OCI-LY7 (cell line): ENCODE measurements around the gene FBXL15. TPM values are rescaled to one million over a fixed set of nuclear protein-coding genes. Genes with fewer than 3 reads are reported as not detected.

Source experiments
- BruUV-seq: library from RNA; stranded (reverse); fragments of 400-500 nt; replicated peaks from 2 replicates; lab custom pipeline; 2021; lab: Mats Ljungman, UMichigan
- CTCF ChIA-PET: fragments of 300-600 bp; sonication (Branson Sonifier 250); formaldehyde crosslinking; loops from one replicate; lab custom pipeline; 2022; ENCODE audit warnings: antibody characterized with exemption; ENCODE audit not compliant: unreplicated experiment; lab: Charles Lee
- POLR2A ChIA-PET: fragments of 300-600 bp; sonication (Branson Sonifier 250); formaldehyde crosslinking; loops from one replicate; lab custom pipeline; 2022; ENCODE audit warnings: antibody characterized with exemption; lab: Charles Lee
- DNase-seq: peaks from one replicate; pipeline ENCODE4 v3.0.0-alpha.2; 2015; ENCODE audit warnings: low spot score
- H2AFZ ChIP-seq: fragments of 200-600 bp; sonication (generic), shearing (Covaris generic); 2 replicates; pipeline ENCODE4 v1.6.1; 2014; ENCODE audit warnings: mild to moderate bottlenecking, antibody characterized with exemption, low read length, moderate library complexity
- H3K27ac ChIP-seq: fragments of 200-600 bp; sonication (generic); 2 replicates; pipeline ENCODE4 v1.5.1; 2014; ENCODE audit warnings: mixed run types, low read depth, mild to moderate bottlenecking, moderate library complexity, low read length, inconsistent platforms; ENCODE audit not compliant: poor library complexity, severe bottlenecking
- H3K36me3 ChIP-seq: fragments of 200-600 bp; sonication (generic); 2 replicates; pipeline ENCODE4 v1.6.1; 2014; ENCODE audit warnings: mild to moderate bottlenecking, antibody characterized with exemption, low read length, moderate library complexity, mixed read lengths; ENCODE audit not compliant: insufficient read depth
- H3K4me1 ChIP-seq: fragments of 200-600 bp; sonication (generic); 2 replicates; pipeline ENCODE4 v1.5.1; 2014; ENCODE audit warnings: mild to moderate bottlenecking, low read length; ENCODE audit not compliant: insufficient read depth, poor library complexity, severe bottlenecking
- H3K4me2 ChIP-seq: fragments of 200-600 bp; sonication (generic); 2 replicates; pipeline ENCODE4 v1.6.1; 2014; ENCODE audit warnings: mild to moderate bottlenecking, low read length
- H3K4me3 ChIP-seq: fragments of 200-600 bp; sonication (generic); 2 replicates; pipeline ENCODE4 v1.5.1; 2014; ENCODE audit warnings: mild to moderate bottlenecking, low read depth, low read length; ENCODE audit not compliant: poor library complexity, severe bottlenecking
- H3K79me2 ChIP-seq: fragments of 200-600 bp; sonication (generic); 2 replicates; pipeline ENCODE4 v1.6.1; 2016; ENCODE audit warnings: low read depth, mild to moderate bottlenecking, low read length, moderate library complexity, mixed read lengths; ENCODE audit not compliant: insufficient read depth
- H3K9me2 ChIP-seq: fragments of 200-600 bp; sonication (generic); 2 replicates; pipeline ENCODE4 v1.6.1; 2016; ENCODE audit warnings: mild to moderate bottlenecking, low read length, mixed read lengths; ENCODE audit not compliant: insufficient read depth
- H3K9me3 ChIP-seq: fragments of 200-600 bp; sonication (generic); 2 replicates; pipeline ENCODE4 v1.6.1; 2014; ENCODE audit warnings: mild to moderate bottlenecking, mixed run types, low read length, mixed read lengths
- H4K20me1 ChIP-seq: fragments of 200-600 bp; sonication (generic); 2 replicates; pipeline ENCODE4 v1.6.1; 2014; ENCODE audit warnings: mild to moderate bottlenecking, antibody characterized with exemption, low read length, moderate library complexity, mixed read lengths; ENCODE audit not compliant: insufficient read depth
- CTCF ChIP-seq: fragments of 200-600 bp; sonication (generic); conservative IDR thresholded peaks from 2 replicates; pipeline ENCODE4 v1.5.1; 2014; ENCODE audit warnings: mild to moderate bottlenecking, antibody characterized with exemption, low read length, moderate library complexity, mixed read lengths
- EZH2phosphoT487 ChIP-seq: fragments of 200-600 bp; sonication (generic); IDR thresholded peaks from 2 replicates; pipeline ENCODE4 v1.6.1; 2018; ENCODE audit warnings: low read depth, borderline replicate concordance, mild to moderate bottlenecking, mixed run types, antibody characterized with exemption, low read length, moderate library complexity, mixed read lengths
- intact Hi-C: fragments of 100-400 bp; cut with micrococcal nuclease; formaldehyde crosslinking; loops from one replicate; pipeline ENCODE4 v1.10.0; 2022; ENCODE audit not compliant: unreplicated experiment
- total RNA-seq, 2 experiments: library from RNA; depleted of rRNA in 1 of 2; stranded (reverse); fragments of >200 nt in 1 of 2; shearing (Covaris generic) in 1 of 2; gene quantifications; 2 replicates each; pipeline ENCODE4 v1.2.3, GENCODE V29; 2014 to 2022

FBXL15 gene
- total RNA-seq, 2 experiments from 2014 or later: 13.3 to 18.2 TPM

- POLR2A ChIA-PET: interaction anchor here (0.7 to 2.3 kb wide), 3 partner anchors 9 to 1683 kb away, joined by 3 to 13 read pairs (median 3); partner anchors contain the start of gene CUEDC2
- H3K4me2 ChIP-seq: peak overlapping the region; percentile 96
- DNase-seq: no peak
- H2AFZ ChIP-seq: no peak overlapping the region
- peaks cover 11% of the 10 kb centered on the region; the same call in 1 of the 2 replicates for H3K36me3 ChIP-seq
- CTCF ChIA-PET: interaction anchor here (0.6 to 1.0 kb wide), 3 partner anchors 24 to 253 kb away, joined by 3 read pairs; no protein-coding TSS in a partner anchor
- no peak overlapping the region for H3K4me3 ChIP-seq
- intact Hi-C loops: loop anchor here (5.0 kb wide), 1 partner anchor 159 kb away; no protein-coding TSS in a partner anchor
- no peak overlapping the region for H3K27ac ChIP-seq
- H3K9me3 ChIP-seq: no peaks in the 10 kb centered on the region
- TF ChIP-seq CTCF (no peak), EZH2phosphoT487 (no peak)
- H3K79me2 ChIP-seq: peaks cover 6% of the 10 kb centered on the region; the same call in 1 of the 2 replicates
- BruUV-seq: TSS peak; percentile 79
- H4K20me1 ChIP-seq: no peaks in the 10 kb centered on the region
- H3K9me2 ChIP-seq: no peaks in the 10 kb centered on the region
- H3K4me1 ChIP-seq: peaks cover 31% of the 10 kb centered on the region
Observed at GRCh38 chr10:102423372-102423968, 2.8 kb downstream of the FBXL15 start.

GRCh38 chr10:102424145-102424544 lies 3.5 kb downstream of the FBXL15 start:
- BruUV-seq: no TSS peak
- no peaks in the 10 kb centered on the region for H3K9me2 ChIP-seq
- no peak for DNase-seq
- TF ChIP-seq EZH2phosphoT487: no peak
- no peak for TF ChIP-seq CTCF
- H3K9me3 ChIP-seq: no peaks in the 10 kb centered on the region
- peaks cover 25% of the 10 kb centered on the region for H3K4me1 ChIP-seq
- no peak overlapping the region for H2AFZ ChIP-seq
- ChIA-PET CTCF (interaction anchor here (1.0 kb wide), 1 partner anchor 25 kb away, joined by 3 read pairs; no protein-coding TSS in a partner anchor), POLR2A (no interaction called here)
- H3K79me2 ChIP-seq: peaks cover 6% of the 10 kb centered on the region; the same call in 1 of the 2 replicates
- intact Hi-C loops: loop anchor here (5.0 kb wide), 1 partner anchor 158 kb away; no protein-coding TSS in a partner anchor
- H3K36me3 ChIP-seq: peaks cover 11% of the 10 kb centered on the region; the same call in 1 of the 2 replicates
- no peak overlapping the region for H3K4me2 ChIP-seq
- H3K4me3 ChIP-seq: no peak overlapping the region
- H3K27ac ChIP-seq: no peak overlapping the region
- H4K20me1 ChIP-seq: no peaks in the 10 kb centered on the region

- intact Hi-C loops: loop anchor here (5.0 kb wide), 1 partner anchor 157 kb away; no protein-coding TSS in a partner anchor
- H3K79me2 ChIP-seq: peaks cover 6% of the 10 kb centered on the region; the same call in 1 of the 2 replicates
- no peak overlapping the region for H2AFZ ChIP-seq
- peaks cover 18% of the 10 kb centered on the region for H3K4me1 ChIP-seq
- H3K4me2 ChIP-seq: no peak overlapping the region
- H3K9me2 ChIP-seq: no peaks in the 10 kb centered on the region
- ChIA-PET POLR2A (no interaction called here), CTCF (no interaction called here)
- no peak overlapping the region for H3K4me3 ChIP-seq
- DNase-seq: no peak
- no peak for TF ChIP-seq EZH2phosphoT487
- no peak for TF ChIP-seq CTCF
- H3K27ac ChIP-seq: no peak overlapping the region
- BruUV-seq: no TSS peak
- H3K9me3 ChIP-seq: no peaks in the 10 kb centered on the region
- peaks cover 11% of the 10 kb centered on the region; the same call in 1 of the 2 replicates for H3K36me3 ChIP-seq
- H4K20me1 ChIP-seq: no peaks in the 10 kb centered on the region
Observed at GRCh38 chr10:102424916-102425315, 4.3 kb downstream of the FBXL15 start.
